Right forelimb (tissue), 1 donor: ENCODE data around the gene DNAH9.

Experiments
- DNase-seq: peaks from one replicate; pipeline ENCODE4 v3.0.0-alpha.2; 2018

Gene DNAH9

DNA sequence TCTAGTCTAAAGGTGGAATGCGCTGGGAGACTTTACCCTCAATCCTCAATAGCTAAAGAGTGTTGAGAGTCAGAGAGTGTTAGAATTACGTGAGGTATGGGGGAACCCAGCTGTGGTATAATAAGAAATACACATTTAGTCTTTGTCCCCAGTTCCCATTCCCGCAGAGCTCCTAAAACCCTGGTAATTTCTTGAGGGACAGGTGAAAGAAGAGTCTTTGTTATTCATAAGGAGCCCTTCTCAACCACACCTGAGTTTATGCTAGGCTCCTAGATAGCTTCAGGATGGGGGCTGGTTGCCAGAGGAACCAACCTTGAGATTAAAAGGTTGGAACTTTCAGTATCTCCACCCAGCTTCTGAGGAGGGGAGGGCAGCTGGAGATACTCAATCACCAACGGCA, 393.2 kb downstream of the DNAH9 start:
- DNase-seq, result no peak

DNA sequence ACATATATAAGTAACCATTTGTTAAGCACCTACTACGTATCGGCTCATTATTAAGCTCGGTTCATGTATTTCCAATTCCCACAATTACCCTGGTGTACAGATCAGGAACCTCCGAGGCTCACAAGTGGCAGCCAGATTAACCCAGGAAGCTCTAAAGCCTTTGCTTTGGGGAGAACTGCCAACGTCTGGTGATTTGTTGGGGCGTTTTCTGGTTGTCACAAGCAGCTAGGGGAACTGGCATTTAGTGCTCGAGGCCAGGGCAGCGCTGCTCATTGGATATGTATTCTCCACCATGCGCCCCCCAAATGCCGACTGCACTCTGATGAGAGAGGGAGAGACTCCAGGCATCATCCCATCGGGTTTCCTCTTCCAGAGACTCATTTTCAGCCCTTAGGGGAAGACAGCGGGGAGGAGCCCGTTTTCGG, 398.5 kb downstream of the DNAH9 start:
- DNase-seq, result no peak

- DNase-seq, result peak; percentile 97
Observed at GRCh38 chr17:11997147-11997971, 399.1 kb downstream of the DNAH9 start, which contains the start of gene ZNF18. Gene ZNF18, minus strand, starts transcription at chr17:11997475. Its CDS starts 4,646 bp downstream, at chr17:11992829.

DNA sequence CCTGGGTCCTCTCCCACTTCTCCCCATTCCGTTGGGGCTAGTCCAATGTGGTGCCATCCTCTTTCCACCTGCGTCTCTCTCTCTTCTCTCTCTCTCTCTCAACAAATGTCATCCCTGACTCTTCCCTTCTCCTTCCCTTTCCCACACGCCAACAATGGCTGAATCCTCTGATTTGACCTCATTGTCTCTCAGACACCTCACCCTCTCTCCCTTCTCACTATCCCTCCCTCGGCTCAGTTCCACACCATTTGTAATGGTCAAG, 399.6 kb downstream of the DNAH9 start:
- no peak for DNase-seq

DNA sequence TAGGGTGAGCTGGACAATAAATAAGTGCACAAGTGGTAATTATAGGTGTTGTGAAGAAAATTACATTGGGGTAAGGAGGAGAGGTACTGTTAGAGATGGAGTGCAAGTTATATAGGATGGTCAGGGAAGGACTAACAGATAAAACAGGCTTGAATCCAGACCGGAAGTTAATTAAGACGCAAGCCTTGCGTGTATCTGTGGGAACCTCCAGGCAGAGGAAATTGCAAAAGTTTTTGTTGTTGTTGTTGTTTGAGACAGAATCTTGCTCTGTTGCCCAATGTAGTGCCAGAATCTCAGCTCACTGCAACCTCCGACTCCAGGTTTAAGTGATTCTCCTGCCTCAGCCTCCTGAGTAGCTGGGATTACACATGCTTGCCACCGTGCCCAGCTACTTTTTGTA, 401.4 kb downstream of the DNAH9 start:
- DNase-seq, result no peak

DNA sequence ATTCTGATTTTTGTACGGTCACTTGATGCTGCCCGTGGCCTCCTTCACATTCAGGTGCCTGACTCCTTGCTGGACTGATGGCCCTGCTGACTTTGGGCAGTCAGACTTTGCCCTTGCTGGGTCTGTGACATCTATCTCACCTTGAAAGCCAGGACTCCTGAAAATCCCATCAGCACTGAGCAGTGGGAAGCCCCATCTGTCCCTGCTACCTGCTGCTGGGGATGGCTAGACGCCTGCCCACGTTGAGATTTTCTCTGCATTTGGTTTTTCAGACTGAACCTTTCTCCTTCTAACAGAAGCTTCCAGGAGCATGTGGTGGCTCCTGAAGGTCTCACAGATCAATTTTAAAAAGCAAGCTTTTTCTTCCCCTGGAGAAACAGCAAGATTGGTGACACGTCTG, 409.2 kb downstream of the DNAH9 start:
- no peak for DNase-seq
